Measurements from ENCODE around the gene ZXDC. TPM values are rescaled to one million over a fixed set of nuclear protein-coding genes. Genes with fewer than 3 reads are reported as not detected.

Gene ZXDC
- total RNA-seq, 1 experiment from 2014 or later, result 37.2 TPM

- intact Hi-C loops (cut with micrococcal nuclease), result loop anchor here (2.0 to 10.0 kb wide), 2 partner anchors 62 to 232 kb away; no protein-coding TSS in a partner anchor
- Mint-ChIP-seq H3K4me1 (ENCODE audit: insufficient read depth, unreplicated experiment) (peaks cover 33% of the 10 kb centered on the region), H3K27ac (ENCODE audit: low read depth, unreplicated experiment) (peak overlapping the region; percentile 91), H3K9me3 (ENCODE audit: unreplicated experiment) (no peaks in the 10 kb centered on the region), H3K27me3 (ENCODE audit: insufficient read depth, unreplicated experiment) (no peaks in the 10 kb centered on the region), H3K36me3 (ENCODE audit: insufficient read depth, unreplicated experiment) (peaks cover 11% of the 10 kb centered on the region), H3K4me3 (ENCODE audit: unreplicated experiment) (peak overlapping the region; percentile 82)
- POLR2A ChIA-PET, result no interaction called here
- DNase-seq (ENCODE audit: unreplicated experiment), result no peak
- CTCF ChIA-PET, result interaction anchor here (0.8 to 2.2 kb wide), 2 partner anchors 87 to 343 kb away, joined by 3 to 6 read pairs; no protein-coding TSS in a partner anchor
- TF ChIP-seq CTCF (IDR thresholded peaks at IDR 0.05; ENCODE audit: unreplicated experiment), result no peak
- BruUV-seq (replicated peaks), result no TSS peak
These were observed 1.3 kb upstream of the ZXDC start for GRCh38 chr3:126477061-126477380.

- ChIA-PET POLR2A (interaction anchor here (0.6 to 1.6 kb wide), 3 partner anchors 207 to 980 kb away, joined by 3 to 6 read pairs (median 3); no protein-coding TSS in a partner anchor), CTCF (interaction anchor here (0.7 to 2.2 kb wide), 5 partner anchors 16 to 806 kb away, joined by 3 to 7 read pairs (median 3); no protein-coding TSS in a partner anchor)
- intact Hi-C loops (cut with micrococcal nuclease), result loop anchor here (2.0 to 10.0 kb wide), 2 partner anchors 62 to 232 kb away; no protein-coding TSS in a partner anchor
- no peaks in the 10 kb centered on the region for H3K9me3 Mint-ChIP-seq (ENCODE audit: unreplicated experiment)
- TF ChIP-seq CTCF (IDR thresholded peaks at IDR 0.05; ENCODE audit: unreplicated experiment), result no peak
- peak; percentile 61 for DNase-seq (ENCODE audit: unreplicated experiment)
- peak overlapping the region; percentile 82 for H3K4me3 Mint-ChIP-seq (ENCODE audit: unreplicated experiment)
- peak overlapping the region; percentile 91 for H3K27ac Mint-ChIP-seq (ENCODE audit: low read depth, unreplicated experiment)
- no peaks in the 10 kb centered on the region for H3K27me3 Mint-ChIP-seq (ENCODE audit: insufficient read depth, unreplicated experiment)
- H3K4me1 Mint-ChIP-seq (ENCODE audit: insufficient read depth, unreplicated experiment), result peaks cover 29% of the 10 kb centered on the region
- BruUV-seq (replicated peaks), result TSS peak; percentile 67
- peaks cover 15% of the 10 kb centered on the region for H3K36me3 Mint-ChIP-seq (ENCODE audit: insufficient read depth, unreplicated experiment)
These were observed 722 bp upstream of the ZXDC start for GRCh38 chr3:126476166-126477060.

GRCh38 chr3:126474498-126475412 is 936 bp downstream of the ZXDC start:
- DNase-seq (ENCODE audit: unreplicated experiment), result peak; percentile 28
- H3K9me3 Mint-ChIP-seq (ENCODE audit: unreplicated experiment), result no peaks in the 10 kb centered on the region
- peak overlapping the region; percentile 63 for H3K27ac Mint-ChIP-seq (ENCODE audit: low read depth, unreplicated experiment)
- CTCF ChIA-PET, result interaction anchor here (0.6 to 2.2 kb wide), 3 partner anchors 23 to 377 kb away, joined by 3 to 6 read pairs (median 3); no protein-coding TSS in a partner anchor
- peaks cover 31% of the 10 kb centered on the region for H3K36me3 Mint-ChIP-seq (ENCODE audit: insufficient read depth, unreplicated experiment)
- peak overlapping the region; percentile 82 for H3K4me3 Mint-ChIP-seq (ENCODE audit: unreplicated experiment)
- no peaks in the 10 kb centered on the region for H3K27me3 Mint-ChIP-seq (ENCODE audit: insufficient read depth, unreplicated experiment)
- BruUV-seq (replicated peaks), result no TSS peak
- TF ChIP-seq CTCF (IDR thresholded peaks at IDR 0.05; ENCODE audit: unreplicated experiment), result no peak
- H3K4me1 Mint-ChIP-seq (ENCODE audit: insufficient read depth, unreplicated experiment), result peaks cover 29% of the 10 kb centered on the region
- intact Hi-C loops (cut with micrococcal nuclease), result loop anchor here (10.0 kb wide), 1 partner anchor 230 kb away; no protein-coding TSS in a partner anchor
- POLR2A ChIA-PET, result interaction anchor here (0.6 to 1.6 kb wide), 7 partner anchors 12 to 978 kb away, joined by 3 to 6 read pairs (median 3); no protein-coding TSS in a partner anchor

Data from MCF 10A (cell line).